Body of pancreas (tissue), 4 donors: ENCODE data around the gene GALNT6.

Experiments used
- POLR2A ChIP-seq, 3 donors: fragments of 450-650 bp; IDR thresholded peaks; one replicate each; pipeline ENCODE4 v1.6.1; 2016; ENCODE audit warnings: antibody characterized with exemption in 3 of 3, mild to moderate bottlenecking in 2 of 3
- TF ChIP-seq, protein P1 (sequence below), 7 experiments: fragments of 450-650 bp in 4 of 7; fragments of 200-600 bp in 3 of 7; sonication (generic) in 3 of 7; IDR thresholded peaks; one replicate each; pipeline ENCODE4 v1.5.1; 2016 to 2019; ENCODE audit warnings: antibody characterized with exemption in 7 of 7

DNA sequence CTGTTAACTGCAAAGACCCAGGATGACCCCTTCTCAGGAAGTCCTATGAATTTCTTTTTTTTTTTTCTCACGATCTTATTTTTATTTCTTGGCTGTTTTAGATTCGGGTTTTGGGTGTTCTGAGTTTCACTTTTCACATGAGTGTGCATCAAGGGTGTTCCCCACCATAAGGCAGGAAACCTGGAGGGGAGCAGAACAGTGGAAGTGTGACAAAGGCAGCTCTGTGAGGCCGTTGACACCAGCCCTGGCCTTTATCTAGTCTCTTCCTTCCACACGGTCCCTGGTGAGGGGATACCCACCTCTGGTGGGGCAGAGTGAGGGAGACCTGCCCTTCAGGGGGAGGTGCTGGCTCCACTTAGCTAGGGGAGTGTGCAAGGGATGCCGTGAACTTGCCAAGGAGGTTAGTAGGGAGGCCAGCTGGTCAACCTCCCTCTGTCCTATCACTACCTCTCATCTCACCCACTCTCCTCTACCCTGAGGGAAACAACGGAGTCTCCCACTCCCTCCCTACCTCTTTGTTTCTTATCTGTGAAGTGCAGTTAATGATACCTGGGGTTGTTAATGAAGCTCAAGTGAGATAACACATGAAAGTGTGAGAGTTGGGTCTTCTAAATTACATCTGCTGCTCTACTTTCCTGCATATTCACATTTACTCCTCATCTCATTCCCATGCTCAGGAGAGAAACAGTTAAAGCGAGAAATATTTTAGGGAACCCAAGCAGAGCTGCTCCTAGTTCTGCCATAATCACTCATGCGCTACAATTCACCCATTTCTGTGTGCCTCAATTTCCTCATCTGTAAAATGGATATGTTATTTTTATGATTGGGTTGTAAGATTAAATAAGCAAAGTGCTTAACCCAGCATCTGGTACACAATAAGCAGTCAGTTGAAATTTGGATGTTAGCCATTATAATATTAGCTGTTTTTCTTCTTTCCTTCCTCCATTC lies 4.4 kb upstream of the GALNT6 start:
- TF ChIP-seq, protein P1, sequence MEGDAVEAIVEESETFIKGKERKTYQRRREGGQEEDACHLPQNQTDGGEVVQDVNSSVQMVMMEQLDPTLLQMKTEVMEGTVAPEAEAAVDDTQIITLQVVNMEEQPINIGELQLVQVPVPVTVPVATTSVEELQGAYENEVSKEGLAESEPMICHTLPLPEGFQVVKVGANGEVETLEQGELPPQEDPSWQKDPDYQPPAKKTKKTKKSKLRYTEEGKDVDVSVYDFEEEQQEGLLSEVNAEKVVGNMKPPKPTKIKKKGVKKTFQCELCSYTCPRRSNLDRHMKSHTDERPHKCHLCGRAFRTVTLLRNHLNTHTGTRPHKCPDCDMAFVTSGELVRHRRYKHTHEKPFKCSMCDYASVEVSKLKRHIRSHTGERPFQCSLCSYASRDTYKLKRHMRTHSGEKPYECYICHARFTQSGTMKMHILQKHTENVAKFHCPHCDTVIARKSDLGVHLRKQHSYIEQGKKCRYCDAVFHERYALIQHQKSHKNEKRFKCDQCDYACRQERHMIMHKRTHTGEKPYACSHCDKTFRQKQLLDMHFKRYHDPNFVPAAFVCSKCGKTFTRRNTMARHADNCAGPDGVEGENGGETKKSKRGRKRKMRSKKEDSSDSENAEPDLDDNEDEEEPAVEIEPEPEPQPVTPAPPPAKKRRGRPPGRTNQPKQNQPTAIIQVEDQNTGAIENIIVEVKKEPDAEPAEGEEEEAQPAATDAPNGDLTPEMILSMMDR (IDR thresholded peaks at IDR 0.05) = no peak
- no peak for TF ChIP-seq POLR2A (IDR thresholded peaks at IDR 0.05)
